GM12865 (cell line): ENCODE results near the gene ADARB1.

Source experiments
- DNase-seq: peaks from one replicate; pipeline ENCODE4 v3.0.0; 2010; ENCODE audit warnings: low read depth
- H3K4me3 ChIP-seq: 2 replicates; pipeline ENCODE4 v1.5.1; 2011; ENCODE audit warnings: mild to moderate bottlenecking, low read depth, low read length, control low read depth
- CTCF ChIP-seq: IDR thresholded peaks from 2 replicates; pipeline ENCODE4 v1.5.1; 2011; ENCODE audit warnings: low read length, control low read depth, low read depth, inconsistent platforms; ENCODE audit not compliant: insufficient read depth; ENCODE audit errors: missing control alignments

The ADARB1 gene

DNA sequence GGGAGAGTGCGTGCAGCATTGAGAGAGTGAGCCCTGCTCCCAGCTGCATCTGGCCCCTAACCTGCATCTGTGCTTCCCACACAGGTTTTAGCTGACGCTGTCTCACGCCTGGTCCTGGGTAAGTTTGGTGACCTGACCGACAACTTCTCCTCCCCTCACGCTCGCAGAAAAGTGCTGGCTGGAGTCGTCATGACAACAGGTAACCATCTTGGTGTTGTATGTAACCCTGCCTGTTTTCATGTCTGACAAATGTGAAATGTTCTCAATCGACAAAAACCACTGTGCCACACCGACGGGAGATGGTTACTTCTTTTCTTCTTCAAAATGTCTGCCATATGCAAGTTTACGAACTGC, 105.8 kb downstream of the ADARB1 start:
- no peak for DNase-seq
- TF ChIP-seq CTCF, result no peak

DNA sequence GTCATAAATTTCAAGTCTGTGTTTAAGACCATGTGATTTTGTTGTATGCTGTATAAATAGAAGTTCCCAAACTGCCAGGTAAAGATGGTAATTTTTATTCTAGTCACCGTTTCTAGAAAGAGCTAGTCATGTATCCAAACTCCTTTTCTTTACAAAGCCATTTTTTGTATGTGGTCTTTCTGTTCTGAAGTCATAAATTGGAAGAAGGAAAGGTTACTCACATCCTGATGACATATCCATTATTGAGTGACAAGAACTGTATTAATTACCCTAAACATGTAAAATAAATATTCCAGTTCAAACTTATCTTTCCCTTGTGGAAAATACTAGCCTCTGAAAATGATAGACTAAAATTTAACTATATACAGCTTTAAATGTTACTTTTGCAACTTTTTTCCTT, 108.6 kb downstream of the ADARB1 start:
- H3K4me3 ChIP-seq, result no peak overlapping the region
- no peak for TF ChIP-seq CTCF
- no peak for DNase-seq

More for the DNA sequence above, 105.8 kb downstream of the ADARB1 start:
- H3K4me3 ChIP-seq, result no peak overlapping the region

DNA sequence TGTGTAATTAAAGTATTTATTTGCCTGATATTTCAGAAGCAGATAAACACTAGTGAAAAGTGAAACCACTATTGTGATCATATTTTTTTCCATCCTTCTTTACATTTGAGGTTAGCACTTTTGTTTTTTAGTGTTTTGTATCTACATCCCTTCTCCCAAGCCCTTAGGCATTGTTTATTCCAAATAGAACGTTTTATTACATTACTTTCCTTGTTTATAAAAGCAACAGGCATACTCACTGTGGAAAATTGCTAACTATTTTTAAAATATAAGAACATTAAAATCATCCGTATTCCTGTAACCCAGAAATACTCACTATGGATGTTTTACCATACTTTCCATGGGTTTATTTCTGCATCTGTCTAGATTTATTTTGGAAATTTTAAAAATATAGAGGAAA, 109.5 kb downstream of the ADARB1 start:
- no peak for TF ChIP-seq CTCF
- no peak overlapping the region for H3K4me3 ChIP-seq
- DNase-seq, result no peak

GRCh38 chr21:45184869-45185268, 110.5 kb downstream of the ADARB1 start:
- no peak for TF ChIP-seq CTCF
- DNase-seq, result no peak
- H3K4me3 ChIP-seq, result no peak overlapping the region

GRCh38 chr21:45186709-45187108, 112.3 kb downstream of the ADARB1 start:
- no peak for TF ChIP-seq CTCF
- DNase-seq, result no peak
- no peak overlapping the region for H3K4me3 ChIP-seq

GRCh38 chr21:45187646-45188045, 113.3 kb downstream of the ADARB1 start:
- no peak for DNase-seq
- H3K4me3 ChIP-seq, result no peak overlapping the region
- TF ChIP-seq CTCF, result no peak

DNA sequence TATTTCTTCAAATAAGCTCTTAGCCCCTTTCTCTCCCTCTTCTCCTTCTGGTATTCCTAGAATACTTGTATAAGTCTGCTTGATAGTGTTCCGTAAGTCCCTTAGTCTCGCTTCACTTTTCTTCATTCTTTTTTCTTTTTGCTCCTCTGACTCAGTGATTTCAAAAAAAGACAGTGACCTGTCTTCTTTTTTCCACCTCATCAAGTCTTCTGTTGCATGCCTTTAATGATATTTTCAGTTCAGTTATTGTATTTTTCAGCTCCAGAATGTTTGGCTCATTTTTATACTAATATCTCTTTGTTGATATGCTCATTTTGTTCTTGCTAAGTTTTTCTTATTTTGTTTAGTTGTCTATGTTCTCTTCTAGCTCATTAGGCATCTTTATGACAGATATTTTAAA, 115.6 kb downstream of the ADARB1 start:
- DNase-seq, result no peak
- no peak overlapping the region for H3K4me3 ChIP-seq
- no peak for TF ChIP-seq CTCF
